ENCODE measurements around the gene HPN.
"Not testable (repeated sequence)": the region's sequence is repeated elsewhere in the genome, so short reads cannot be mapped to it uniquely, and the experiment has no call there.

HPN gene

DNA sequence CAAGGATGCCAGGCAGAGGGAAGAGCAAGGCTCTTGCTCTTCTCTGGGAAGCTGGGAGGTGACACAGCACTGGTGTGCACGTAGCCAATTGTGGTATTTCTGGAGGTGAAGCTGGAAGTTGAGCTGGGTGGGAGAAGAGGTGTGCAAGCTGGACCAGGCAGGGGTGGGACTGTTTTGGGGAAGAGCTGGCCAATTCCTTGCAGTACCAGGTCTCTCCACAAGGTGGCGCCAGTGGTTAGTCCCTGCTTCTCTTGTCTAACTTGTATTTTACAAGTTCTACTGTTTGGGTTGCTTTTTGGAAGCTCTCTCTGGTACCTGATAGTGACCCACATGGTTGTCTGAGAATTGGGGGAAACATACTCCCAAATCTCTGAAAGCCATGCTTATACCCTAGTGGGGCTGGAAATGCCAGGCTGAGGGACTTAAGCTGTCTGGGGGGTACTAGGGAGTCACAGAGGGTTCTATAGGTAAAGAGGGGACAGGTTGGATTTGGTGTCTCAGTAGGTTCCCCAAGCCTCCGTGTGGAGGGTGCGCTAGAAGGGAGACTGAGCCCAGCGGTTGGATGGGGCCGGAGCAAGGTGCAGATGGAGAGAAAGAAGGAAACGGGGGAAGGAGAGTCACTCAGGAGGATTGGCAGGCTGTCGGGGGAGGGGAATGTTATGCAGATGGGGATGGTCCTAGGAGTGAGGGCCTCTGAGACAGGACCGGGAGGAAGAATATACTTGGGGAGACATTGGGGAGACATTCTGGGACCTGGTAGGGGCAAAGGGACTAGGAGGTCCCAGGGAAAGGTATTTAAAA, 3.0 kb downstream of the HPN start:
- no peak for DNase-seq

GRCh38 chr19:35045667-35046300, 4.3 kb downstream of the HPN start:
- no peak for DNase-seq

- DNase-seq, result no peak
Measured at GRCh38 chr19:35046461-35046860, 4.9 kb downstream of the HPN start.

DNA sequence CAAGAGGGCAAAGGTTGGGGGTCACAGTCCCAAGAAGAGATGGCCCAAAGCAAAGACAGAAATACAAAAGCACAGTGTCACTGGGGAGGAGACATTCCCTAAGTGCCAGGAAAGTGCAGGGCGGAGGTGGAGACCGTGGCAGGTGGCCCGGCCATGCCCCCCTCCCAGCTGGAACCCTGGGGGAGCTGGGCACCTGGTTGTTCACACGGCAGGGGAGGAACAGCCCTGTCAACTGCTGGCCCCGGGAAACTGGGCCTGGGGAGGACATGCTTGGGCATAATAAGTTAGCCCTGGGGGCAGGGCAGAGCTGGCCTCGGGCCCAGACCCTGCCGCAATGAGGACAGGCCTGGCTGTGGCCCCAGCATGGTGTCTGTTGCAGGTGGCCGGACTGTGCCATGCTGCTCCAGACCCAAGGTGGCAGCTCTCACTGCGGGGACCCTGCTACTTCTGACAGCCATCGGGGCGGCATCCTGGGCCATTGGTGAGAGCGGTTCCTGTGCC, 7.4 kb downstream of the HPN start:
- DNase-seq, result peak; percentile 24

DNA sequence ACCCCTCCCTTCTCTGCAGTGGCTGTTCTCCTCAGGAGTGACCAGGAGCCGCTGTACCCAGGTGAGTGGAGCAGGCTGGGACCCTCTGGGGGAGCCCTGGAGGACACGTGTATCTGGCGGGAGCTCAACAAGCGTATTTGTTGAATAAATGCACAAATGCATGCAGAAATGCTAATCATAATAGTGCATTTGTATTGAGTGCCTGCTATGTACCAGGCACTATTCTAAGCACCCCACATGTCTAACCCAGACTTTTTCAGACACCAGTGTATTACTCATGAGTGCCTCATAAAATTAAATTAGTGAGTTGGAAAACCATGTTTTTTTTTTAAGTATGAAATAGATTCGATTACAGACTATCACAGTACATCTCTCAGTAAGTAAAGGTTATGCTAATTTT, 7.9 kb downstream of the HPN start:
- DNase-seq, result no peak

DNA sequence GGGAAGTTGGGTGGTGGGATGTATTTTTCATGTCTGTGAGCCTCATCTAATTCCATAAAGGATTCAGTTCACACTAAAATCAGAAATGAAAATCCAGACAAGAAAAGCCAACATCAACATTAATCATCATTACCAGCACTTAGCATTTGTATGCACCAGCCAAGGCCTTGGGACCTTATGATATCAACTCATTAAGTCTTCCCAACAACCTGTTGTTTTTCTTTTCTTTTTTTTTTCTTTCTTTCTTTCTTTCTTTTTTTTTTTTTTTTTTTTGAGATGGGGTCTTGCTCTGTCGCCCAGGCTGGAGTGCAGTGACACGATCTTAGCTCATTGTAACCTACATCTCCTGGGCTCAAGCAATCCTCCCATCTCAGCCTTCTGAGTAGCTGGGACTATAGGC, 9.1 kb downstream of the HPN start:
- DNase-seq, result not testable (repeated sequence)

DNA sequence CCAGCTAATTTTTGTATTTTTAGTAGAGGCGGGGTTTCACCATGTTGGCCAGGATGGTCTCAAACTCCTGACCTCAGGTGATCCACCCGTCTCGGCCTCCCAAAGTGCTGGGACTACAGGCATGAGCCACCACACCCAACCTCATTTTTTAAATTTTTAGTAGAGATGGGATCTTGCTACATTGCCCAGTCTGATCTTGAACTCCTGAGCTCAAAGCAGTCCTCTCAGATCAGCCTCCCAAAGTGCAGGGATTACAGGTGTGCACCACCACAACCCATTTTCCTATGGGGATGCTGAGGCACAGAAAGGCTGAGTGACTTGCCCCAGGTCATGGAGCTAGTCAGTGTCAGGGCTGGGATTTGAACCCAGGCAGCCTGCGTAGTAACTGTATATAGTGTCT, 9.7 kb downstream of the HPN start:
- DNase-seq, result not testable (repeated sequence)

DNA sequence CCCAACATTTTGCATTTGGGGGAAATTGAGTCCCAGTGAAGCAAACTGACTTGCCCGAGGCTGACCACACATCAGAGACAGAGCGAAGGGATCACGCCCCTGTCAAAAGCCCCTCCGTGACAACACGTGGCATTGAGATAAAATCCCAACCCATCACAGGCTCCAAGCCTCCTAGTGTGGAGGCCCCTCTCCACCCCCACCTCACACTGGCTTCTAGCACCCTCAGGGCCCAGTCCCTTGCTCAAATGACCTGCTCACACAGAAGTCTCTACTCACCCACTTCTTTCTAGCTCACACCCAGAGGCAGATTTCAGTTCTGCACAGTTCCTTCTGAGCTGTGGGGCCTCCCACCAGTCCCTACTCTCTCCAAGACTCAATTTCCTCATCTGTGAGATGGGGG, 10.3 kb downstream of the HPN start:
- DNase-seq, result no peak

DNA sequence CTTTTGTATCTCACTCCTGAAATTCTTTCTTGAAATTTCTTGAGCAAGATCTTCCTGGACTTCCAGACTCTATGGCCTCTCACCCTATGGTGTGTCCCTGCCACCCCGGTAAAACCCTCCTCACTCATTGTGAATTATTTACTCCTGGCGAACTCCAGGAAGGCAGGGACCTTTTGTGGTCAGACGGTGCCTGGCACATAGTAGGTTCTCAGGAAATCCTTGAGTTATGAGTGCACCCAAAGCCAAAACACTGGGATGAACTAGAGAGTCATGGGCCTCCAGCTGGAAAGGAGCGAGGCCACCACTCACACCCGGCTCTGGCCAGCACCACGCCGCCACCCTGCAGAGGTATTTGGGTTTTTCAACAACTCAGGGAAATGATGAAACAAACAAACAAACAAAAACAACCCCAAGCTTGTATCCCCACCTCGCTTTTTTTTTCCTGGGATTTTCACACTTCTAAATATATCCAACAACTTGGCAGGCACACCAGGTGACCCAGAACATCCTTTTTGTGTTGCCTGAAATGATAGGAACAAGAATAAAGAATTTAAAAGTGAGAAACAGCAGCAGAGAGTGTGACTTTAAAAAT, 11.2 kb downstream of the HPN start:
- DNase-seq, result no peak

DNA sequence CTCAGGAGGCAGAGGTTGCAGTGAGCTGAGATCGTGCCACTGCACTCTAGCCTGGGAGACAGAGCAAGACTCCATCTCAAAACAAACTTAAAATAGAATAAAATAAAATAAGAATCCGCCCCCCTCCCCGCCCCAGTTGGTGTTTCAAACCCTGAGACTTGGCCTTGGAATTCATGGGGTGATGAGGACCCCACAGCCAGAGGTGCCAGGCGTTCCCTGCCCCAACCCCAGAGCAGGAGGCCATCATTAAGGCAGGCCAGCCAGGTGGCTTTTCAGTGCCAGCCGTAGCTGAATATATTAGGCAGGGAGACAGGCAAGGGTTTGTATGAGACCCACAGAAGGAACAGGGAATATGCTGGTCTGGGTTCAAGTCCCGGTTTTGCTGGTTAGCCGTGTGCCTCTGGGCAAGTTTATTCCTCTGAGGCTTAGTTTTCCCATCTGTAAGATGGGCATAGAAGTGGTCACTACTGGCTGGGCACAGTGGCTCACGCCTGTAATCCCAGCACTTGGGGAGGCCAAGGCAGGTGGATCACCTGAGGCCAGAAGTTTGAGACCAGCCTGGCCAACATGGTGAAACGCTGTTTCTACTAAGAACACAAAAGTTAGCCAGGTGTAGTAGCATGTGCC, 12.3 kb downstream of the HPN start:
- no peak for DNase-seq

- no peak for DNase-seq
Measured at GRCh38 chr19:35054626-35055025, 13.1 kb downstream of the HPN start.

- DNase-seq, result no peak
Measured at GRCh38 chr19:35055715-35056179, 14.2 kb downstream of the HPN start.

DNA sequence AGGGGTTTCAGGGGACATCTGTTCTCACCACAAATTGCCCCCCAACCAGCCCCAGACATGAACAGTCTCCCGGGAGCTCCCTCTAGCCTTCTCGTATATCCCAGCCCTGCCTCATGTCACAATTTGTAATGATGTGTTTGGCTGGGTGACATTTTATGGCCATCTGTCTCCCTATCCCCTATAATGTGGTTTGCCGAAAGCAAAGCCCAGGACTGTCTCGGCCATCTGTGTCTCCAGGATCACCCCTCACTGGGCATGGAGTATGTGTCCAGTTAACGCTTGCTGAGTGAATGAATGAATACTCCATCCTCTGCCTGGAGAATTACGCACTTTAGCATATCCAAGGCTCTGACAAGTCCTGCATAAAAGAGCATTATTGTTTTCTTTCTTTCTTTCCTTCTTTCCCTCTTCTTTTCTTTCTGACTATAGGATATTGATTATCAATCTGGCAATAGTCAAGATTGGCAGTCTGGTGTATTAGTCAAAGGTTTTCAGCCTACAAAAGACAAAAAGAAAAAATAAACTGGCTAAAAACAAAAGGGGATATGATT, 15.1 kb downstream of the HPN start:
- DNase-seq, result no peak

- DNase-seq, result no peak
Measured at GRCh38 chr19:35058370-35058769, 16.8 kb downstream of the HPN start.

DNA sequence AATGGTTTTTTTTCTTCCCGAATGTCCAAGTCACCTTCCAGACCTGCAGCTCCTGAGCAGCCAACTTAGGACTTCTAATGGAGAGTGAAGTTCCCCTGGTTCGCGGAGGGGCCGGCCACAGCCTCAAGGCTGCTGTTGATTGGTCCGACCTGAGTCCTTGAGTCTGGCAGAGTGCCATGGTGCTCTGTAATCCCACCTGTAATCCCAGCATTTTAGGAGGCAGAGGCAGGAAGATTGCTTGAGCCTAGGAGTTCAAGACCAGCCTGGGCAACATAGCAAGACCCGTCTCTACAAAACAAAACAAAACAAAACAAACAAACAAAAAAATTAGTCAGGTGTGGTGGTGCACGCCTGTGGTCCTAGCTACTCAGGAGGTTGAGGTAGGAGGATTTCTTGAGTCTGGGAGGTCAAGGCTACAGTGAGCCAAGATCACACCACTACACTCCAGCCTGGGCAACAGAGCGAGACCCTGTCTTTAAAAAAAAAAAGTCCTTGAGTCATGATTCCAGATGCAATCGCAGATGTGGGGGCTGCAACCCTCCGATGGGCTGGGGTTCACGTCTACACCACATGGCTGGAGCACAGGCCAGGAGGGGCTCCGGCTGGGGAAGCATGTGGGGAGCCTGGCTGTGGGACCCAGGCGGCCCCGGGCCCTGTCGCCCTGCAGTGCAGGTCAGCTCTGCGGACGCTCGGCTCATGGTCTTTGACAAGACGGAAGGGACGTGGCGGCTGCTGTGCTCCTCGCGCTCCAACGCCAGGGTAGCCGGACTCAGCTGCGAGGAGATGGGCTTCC, 17.7 kb downstream of the HPN start:
- DNase-seq, result no peak

DNA sequence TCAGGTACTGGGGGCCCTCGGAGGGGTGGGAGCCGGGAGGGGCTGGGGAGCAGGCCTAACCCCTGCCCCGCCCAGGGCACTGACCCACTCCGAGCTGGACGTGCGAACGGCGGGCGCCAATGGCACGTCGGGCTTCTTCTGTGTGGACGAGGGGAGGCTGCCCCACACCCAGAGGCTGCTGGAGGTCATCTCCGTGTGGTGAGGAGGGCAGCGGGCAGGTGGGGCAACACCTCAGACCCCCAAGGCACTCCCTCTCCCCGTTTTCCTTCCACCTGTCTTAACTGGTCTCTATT, 18.2 kb downstream of the HPN start:
- DNase-seq, result no peak

GRCh38 chr19:35060160-35060855, 18.8 kb downstream of the HPN start:
- no peak for DNase-seq

GRCh38 chr19:35061583-35062373, 20.3 kb downstream of the HPN start:
- DNase-seq, result no peak

- no peak for DNase-seq
Measured at GRCh38 chr19:35062942-35063341, 21.4 kb downstream of the HPN start.

GRCh38 chr19:35063940-35064818, 22.7 kb downstream of the HPN start:
- DNase-seq, result no peak

Data from DMS153 (cell line).